Trophoblast cell (in vitro differentiated cells and primary cell): ENCODE results near the gene MYH7.

Experiments
- DNase-seq, 2 donors: peaks; one replicate each; pipeline ENCODE4 v3.0.0-alpha.2; 2016
- H2AFZ ChIP-seq: 2 replicates; pipeline ENCODE4 v1.6.1; 2013; ENCODE audit warnings: low read length, moderate library complexity, mild to moderate bottlenecking; ENCODE audit not compliant: insufficient read depth, poor library complexity
- H2AK5ac ChIP-seq: 2 replicates; pipeline ENCODE4 v1.6.1; 2013; ENCODE audit warnings: mild to moderate bottlenecking, low read length
- H2BK120ac ChIP-seq: 2 replicates; pipeline ENCODE4 v1.6.1; 2013; ENCODE audit warnings: low read length, mild to moderate bottlenecking, moderate library complexity; ENCODE audit not compliant: insufficient read depth, poor library complexity
- H2BK12ac ChIP-seq: 2 replicates; pipeline ENCODE4 v1.6.1; 2013; ENCODE audit warnings: mild to moderate bottlenecking, low read length, moderate library complexity
- H2BK5ac ChIP-seq: 2 replicates; pipeline ENCODE4 v1.6.1; 2013; ENCODE audit warnings: low read length, low read depth, moderate library complexity, mild to moderate bottlenecking; ENCODE audit not compliant: poor library complexity
- H3K14ac ChIP-seq: 2 replicates; pipeline ENCODE4 v1.6.1; 2013; ENCODE audit warnings: mild to moderate bottlenecking, low read length
- H3K18ac ChIP-seq: 2 replicates; pipeline ENCODE4 v1.6.1; 2013; ENCODE audit warnings: mild to moderate bottlenecking, low read length
- H3K23ac ChIP-seq: 2 replicates; pipeline ENCODE4 v1.6.1; 2013; ENCODE audit warnings: low read length
- H3K27ac ChIP-seq: 2 replicates; pipeline ENCODE4 v1.5.1; 2013; ENCODE audit warnings: low read depth, mild to moderate bottlenecking, inconsistent platforms, low read length, moderate library complexity
- H3K27me3 ChIP-seq: 2 replicates; pipeline ENCODE4 v1.6.1; 2013; ENCODE audit warnings: inconsistent platforms, mild to moderate bottlenecking, low read length, moderate library complexity; ENCODE audit not compliant: insufficient read depth
- H3K36me3 ChIP-seq, 2 experiments: 1 replicate in 1 of 2; 2 replicates in 1 of 2; pipeline ENCODE4 v1.6.1; 2013; ENCODE audit warnings: low read length in 2 of 2, mild to moderate bottlenecking in 2 of 2, moderate library complexity in 1 of 2; ENCODE audit not compliant: insufficient read depth in 2 of 2, control insufficient read depth in 1 of 2
- H3K4ac ChIP-seq: 2 replicates; pipeline ENCODE4 v1.6.1; 2013; ENCODE audit warnings: low read depth, mild to moderate bottlenecking, low read length, moderate library complexity
- H3K4me1 ChIP-seq, 2 experiments: 1 replicate in 1 of 2; 2 replicates in 1 of 2; pipeline ENCODE4 v1.6.1; 2013; ENCODE audit warnings: low read length in 2 of 2, mild to moderate bottlenecking in 2 of 2, moderate library complexity in 1 of 2; ENCODE audit not compliant: insufficient read depth in 2 of 2, control insufficient read depth in 1 of 2
- H3K4me2 ChIP-seq: 2 replicates; pipeline ENCODE4 v1.6.1; 2013; ENCODE audit warnings: inconsistent platforms, mild to moderate bottlenecking, low read length, moderate library complexity
- H3K4me3 ChIP-seq: 2 replicates; pipeline ENCODE4 v1.5.1; 2013; ENCODE audit warnings: mild to moderate bottlenecking, low read depth, low read length, inconsistent platforms
- H3K79me1 ChIP-seq: one replicate; pipeline ENCODE4 v1.6.1; 2013; ENCODE audit warnings: low read length
- H3K79me2 ChIP-seq: 2 replicates; pipeline ENCODE4 v1.6.1; 2013; ENCODE audit warnings: low read length, mild to moderate bottlenecking; ENCODE audit not compliant: control insufficient read depth, insufficient read depth, poor library complexity
- H3K9ac ChIP-seq: 2 replicates; pipeline ENCODE4 v1.6.1; 2013; ENCODE audit warnings: mild to moderate bottlenecking, low read length
- H3K9me3 ChIP-seq: 2 replicates; pipeline ENCODE4 v1.6.1; 2013; ENCODE audit warnings: low read depth, mild to moderate bottlenecking, control low read depth, inconsistent platforms, low read length; ENCODE audit not compliant: insufficient read depth
- H4K12ac ChIP-seq: 2 replicates; pipeline ENCODE4 v1.6.1; 2013; ENCODE audit warnings: low read depth, mild to moderate bottlenecking, low read length, moderate library complexity
- H4K8ac ChIP-seq: 2 replicates; pipeline ENCODE4 v1.6.1; 2013; ENCODE audit warnings: low read depth, mild to moderate bottlenecking, low read length, moderate library complexity
- H4K91ac ChIP-seq: one replicate; pipeline ENCODE4 v1.6.1; 2013; ENCODE audit warnings: low read depth, mild to moderate bottlenecking, low read length, moderate library complexity
- WGBS: extraction: QIAGEN DNeasy Blood & Tissue Kit; methylation state at CpG from one replicate; pipeline ENCODE4 v1.1.7; 2013; ENCODE audit warnings: missing lambda C conversion rate; ENCODE audit not compliant: insufficient read length, insufficient coverage; ENCODE audit errors: extremely low coverage; 5-methylcytosine and 5-hydroxymethylcytosine counted together

The MYH7 gene

GRCh38 chr14:23373041-23373440 is 62.4 kb downstream of the MYH7 start:
- H3K14ac ChIP-seq: no peak overlapping the region
- no peaks in the 10 kb centered on the region for H3K27me3 ChIP-seq
- H3K4me2 ChIP-seq: no peak overlapping the region
- no peak overlapping the region for H3K9ac ChIP-seq
- no peak overlapping the region for H3K27ac ChIP-seq
- WGBS: no CpG with 5 or more reads among the region's 3 CpGs
- no peak overlapping the region for H4K8ac ChIP-seq
- H2AFZ ChIP-seq: no peak overlapping the region
- no peak overlapping the region for H4K91ac ChIP-seq
- no peak overlapping the region for H3K23ac ChIP-seq
- no peaks in the 10 kb centered on the region for H3K79me2 ChIP-seq
- peaks cover 2% of the 10 kb centered on the region for H3K9me3 ChIP-seq
- no peak overlapping the region for H3K18ac ChIP-seq
- no peaks in the 10 kb centered on the region for H3K4me1 ChIP-seq
- no peaks in the 10 kb centered on the region for H3K36me3 ChIP-seq
- no peak overlapping the region for H3K4ac ChIP-seq
- no peak overlapping the region for H2BK5ac ChIP-seq
- H2BK120ac ChIP-seq: no peak overlapping the region
- DNase-seq: no peak
- no peak overlapping the region for H2BK12ac ChIP-seq
- H3K79me1 ChIP-seq: no peaks in the 10 kb centered on the region
- H4K12ac ChIP-seq: no peak overlapping the region
- no peak overlapping the region for H3K4me3 ChIP-seq
- H2AK5ac ChIP-seq: no peak overlapping the region

GRCh38 chr14:23372509-23372908 is 63.0 kb downstream of the MYH7 start, which contains the start of gene IL25:
TSS of gene IL25 (plus strand) at chr14:23372809.
- no peak within 1 kb of the TSS for H3K14ac ChIP-seq
- no peak within 1 kb of the TSS for H3K4me2 ChIP-seq
- no peak within 1 kb of the TSS for H4K91ac ChIP-seq
- no peak for DNase-seq
- H3K79me1 ChIP-seq: no peaks in the 10 kb centered on the region
- H2BK120ac ChIP-seq: no peak within 1 kb of the TSS
- no peaks in the 10 kb centered on the region for H3K4me1 ChIP-seq
- peaks cover 2% of the 10 kb centered on the region for H3K9me3 ChIP-seq
- no peak within 1 kb of the TSS for H2AK5ac ChIP-seq
- no peak within 1 kb of the TSS for H3K23ac ChIP-seq
- no peaks in the 10 kb centered on the region for H3K36me3 ChIP-seq
- H4K8ac ChIP-seq: no peak within 1 kb of the TSS
- no peak within 1 kb of the TSS for H3K18ac ChIP-seq
- WGBS: no CpG with 5 or more reads among the region's 2 CpGs
- H2BK5ac ChIP-seq: no peak within 1 kb of the TSS
- no peak within 1 kb of the TSS for H3K9ac ChIP-seq
- no peak within 1 kb of the TSS for H3K4me3 ChIP-seq
- H3K27me3 ChIP-seq: no peaks in the 10 kb centered on the region
- H3K79me2 ChIP-seq: no peaks in the 10 kb centered on the region
- no peak within 1 kb of the TSS for H3K4ac ChIP-seq
- H3K27ac ChIP-seq: no peak within 1 kb of the TSS
- H2AFZ ChIP-seq: no peak within 1 kb of the TSS
- no peak within 1 kb of the TSS for H2BK12ac ChIP-seq
- no peak within 1 kb of the TSS for H4K12ac ChIP-seq

GRCh38 chr14:23371865-23372264 is 63.6 kb downstream of the MYH7 start:
- no peaks in the 10 kb centered on the region for H3K27me3 ChIP-seq
- H3K9ac ChIP-seq: no peak overlapping the region
- no peak overlapping the region for H3K27ac ChIP-seq
- no peaks in the 10 kb centered on the region for H3K36me3 ChIP-seq
- no CpG with 5 or more reads among the region's 1 CpG for WGBS
- H3K4me1 ChIP-seq: peaks cover 0 to under 1% of the 10 kb centered on the region in 2 experiments
- no peak overlapping the region for H3K14ac ChIP-seq
- H2AFZ ChIP-seq: no peak overlapping the region
- peaks cover 2% of the 10 kb centered on the region for H3K9me3 ChIP-seq
- no peaks in the 10 kb centered on the region for H3K79me2 ChIP-seq
- H4K91ac ChIP-seq: no peak overlapping the region
- DNase-seq: no peak
- no peak overlapping the region for H3K23ac ChIP-seq
- no peak overlapping the region for H2AK5ac ChIP-seq
- no peaks in the 10 kb centered on the region for H3K79me1 ChIP-seq
- no peak overlapping the region for H4K8ac ChIP-seq
- no peak overlapping the region for H2BK12ac ChIP-seq
- no peak overlapping the region for H2BK120ac ChIP-seq
- no peak overlapping the region for H4K12ac ChIP-seq
- no peak overlapping the region for H2BK5ac ChIP-seq
- H3K4me3 ChIP-seq: no peak overlapping the region
- H3K4ac ChIP-seq: no peak overlapping the region
- no peak overlapping the region for H3K4me2 ChIP-seq
- no peak overlapping the region for H3K18ac ChIP-seq

- Histone ChIP-seq H4K12ac (no peak overlapping the region), H3K36me3 (no peaks in the 10 kb centered on the region), H2BK120ac (no peak overlapping the region), H3K4me2 (no peak overlapping the region), H3K79me2 (peaks cover 8% of the 10 kb centered on the region), H3K27me3 (no peaks in the 10 kb centered on the region), H3K4me3 (no peak overlapping the region), H2BK5ac (no peak overlapping the region), H3K18ac (no peak overlapping the region), H2AFZ (no peak overlapping the region), H2BK12ac (no peak overlapping the region), H3K23ac (no peak overlapping the region), H3K4ac (no peak overlapping the region), H4K8ac (no peak overlapping the region), H3K4me1 (peaks cover 0 to 5% of the 10 kb centered on the region in 2 experiments), H3K9me3 (peaks cover 2% of the 10 kb centered on the region), H3K27ac (no peak overlapping the region), H2AK5ac (no peak overlapping the region), H3K9ac (no peak overlapping the region), H4K91ac (no peak overlapping the region), H3K79me1 (peaks cover 12% of the 10 kb centered on the region), H3K14ac (no peak overlapping the region)
- DNase-seq: no peak
- WGBS: no CpG with 5 or more reads among the region's 1 CpG
Observed at GRCh38 chr14:23370221-23370620, 65.2 kb downstream of the MYH7 start.
